H9 (cell line): Measurements from ENCODE around the gene CREB5. TPM values are rescaled to one million over a fixed set of nuclear protein-coding genes. Genes with fewer than 3 reads are reported as not detected.

ENCODE experiments used
- DNase-seq: peaks from one replicate; pipeline ENCODE4 v3.0.0-alpha.2; 2017
- H2AFZ ChIP-seq: one replicate; pipeline ENCODE4 v1.6.1; 2013; ENCODE audit warnings: mild to moderate bottlenecking, low read length, control low read depth, moderate library complexity
- H2AK5ac ChIP-seq: 2 replicates; pipeline ENCODE4 v1.6.1; 2013; ENCODE audit warnings: low read length, control low read depth, mixed read lengths; ENCODE audit not compliant: insufficient read length
- H2BK120ac ChIP-seq: one replicate; pipeline ENCODE4 v1.6.1; 2013; ENCODE audit warnings: low read depth, mild to moderate bottlenecking, low read length, control low read depth, inconsistent platforms; ENCODE audit not compliant: poor library complexity, severe bottlenecking
- H2BK12ac ChIP-seq: 2 replicates; pipeline ENCODE4 v1.6.1; 2013; ENCODE audit warnings: low read length, control low read depth, mixed read lengths, low read depth; ENCODE audit not compliant: insufficient read length
- H2BK15ac ChIP-seq: 2 replicates; pipeline ENCODE4 v1.6.1; 2013; ENCODE audit warnings: low read depth, low read length, control low read depth
- H2BK20ac ChIP-seq: one replicate; pipeline ENCODE4 v1.6.1; 2013; ENCODE audit warnings: low read depth, mild to moderate bottlenecking, low read length, control low read depth, inconsistent platforms; ENCODE audit not compliant: poor library complexity, severe bottlenecking
- H2BK5ac ChIP-seq: 2 replicates; pipeline ENCODE4 v1.6.1; 2013; ENCODE audit warnings: low read length, control low read depth, mixed read lengths; ENCODE audit not compliant: insufficient read length
- H3K14ac ChIP-seq: 2 replicates; pipeline ENCODE4 v1.6.1; 2013; ENCODE audit warnings: low read length, control low read depth; ENCODE audit not compliant: insufficient read depth
- H3K18ac ChIP-seq: 2 replicates; pipeline ENCODE4 v1.6.1; 2013; ENCODE audit warnings: low read depth, mild to moderate bottlenecking, mixed read lengths, low read length, control low read depth; ENCODE audit not compliant: insufficient read length
- H3K23ac ChIP-seq: 2 replicates; pipeline ENCODE4 v1.6.1; 2013; ENCODE audit warnings: low read length, control low read depth, mixed read lengths, low read depth; ENCODE audit not compliant: insufficient read length
- H3K23me2 ChIP-seq: 2 replicates; pipeline ENCODE4 v1.6.1; 2013; ENCODE audit warnings: low read depth, mild to moderate bottlenecking, mixed read lengths, low read length, control low read depth; ENCODE audit not compliant: insufficient read length, poor library complexity, severe bottlenecking
- H3K27ac ChIP-seq: 2 replicates; pipeline ENCODE4 v1.5.1; 2013; ENCODE audit warnings: low read length, control low read depth, mixed read lengths, low read depth; ENCODE audit not compliant: insufficient read length
- H3K27me3 ChIP-seq: 2 replicates; pipeline ENCODE4 v1.6.1; 2013; ENCODE audit warnings: low read length, control low read depth, inconsistent platforms; ENCODE audit not compliant: insufficient read depth
- H3K4ac ChIP-seq: 2 replicates; pipeline ENCODE4 v1.6.1; 2013; ENCODE audit warnings: low read depth, mild to moderate bottlenecking, control low read depth, inconsistent platforms, low read length, moderate library complexity
- H3K4me1 ChIP-seq: 2 replicates; pipeline ENCODE4 v1.6.1; 2013; ENCODE audit warnings: low read length, control low read depth, inconsistent platforms; ENCODE audit not compliant: insufficient read depth
- H3K4me2 ChIP-seq: 2 replicates; pipeline ENCODE4 v1.6.1; 2013; ENCODE audit warnings: low read length, control low read depth, mixed read lengths; ENCODE audit not compliant: insufficient read length, insufficient read depth
- H3K56ac ChIP-seq: 2 replicates; pipeline ENCODE4 v1.6.1; 2013; ENCODE audit warnings: low read depth, mild to moderate bottlenecking, mixed read lengths, low read length, control low read depth; ENCODE audit not compliant: insufficient read length
- H3K79me1 ChIP-seq: 2 replicates; pipeline ENCODE4 v1.6.1; 2013; ENCODE audit warnings: low read depth, mild to moderate bottlenecking, moderate library complexity, low read length, control low read depth, inconsistent platforms; ENCODE audit not compliant: insufficient read depth, poor library complexity, severe bottlenecking
- H3K79me2 ChIP-seq: 2 replicates; pipeline ENCODE4 v1.6.1; 2013; ENCODE audit warnings: low read length, control low read depth, inconsistent platforms; ENCODE audit not compliant: insufficient read depth
- H3K9ac ChIP-seq: 2 replicates; pipeline ENCODE4 v1.6.1; 2013; ENCODE audit warnings: low read length, control low read depth, mixed read lengths; ENCODE audit not compliant: insufficient read length; ENCODE audit errors: extremely low read depth
- H3K9me3 ChIP-seq: one replicate; pipeline ENCODE4 v1.6.1; 2013; ENCODE audit warnings: low read depth, low read length, inconsistent platforms; ENCODE audit not compliant: control insufficient read depth
- H3T11ph ChIP-seq: one replicate; pipeline ENCODE4 v1.6.1; 2013; ENCODE audit warnings: mild to moderate bottlenecking, low read length, control low read depth, inconsistent platforms
- H4K20me1 ChIP-seq: one replicate; pipeline ENCODE4 v1.6.1; 2013; ENCODE audit not compliant: control insufficient read depth, insufficient read length, insufficient read depth
- H4K5ac ChIP-seq: 2 replicates; pipeline ENCODE4 v1.6.1; 2013; ENCODE audit warnings: low read depth, mild to moderate bottlenecking, mixed read lengths, low read length, control low read depth; ENCODE audit not compliant: insufficient read length
- H4K8ac ChIP-seq: replicated peaks from 2 replicates; pipeline ENCODE4 v1.6.1; 2013; ENCODE audit warnings: low read length, control low read depth, mixed read lengths, low read depth; ENCODE audit not compliant: insufficient read length
- H4K91ac ChIP-seq: 2 replicates; pipeline ENCODE4 v1.6.1; 2013; ENCODE audit warnings: low read depth, mild to moderate bottlenecking, moderate library complexity, mixed read lengths, low read length, control low read depth; ENCODE audit not compliant: insufficient read length
- H3K27ac Mint-ChIP-seq, 3 experiments: 2 replicates in 2 of 3; 3 replicates in 1 of 3; pipeline ENCODE4 v1.8.0; 2020 to 2021; ENCODE audit warnings: mixed read lengths in 3 of 3, mild to moderate bottlenecking in 1 of 3, moderate library complexity in 1 of 3
- H3K27me3 Mint-ChIP-seq: 2 replicates; pipeline ENCODE4 v1.8.0; 2021; ENCODE audit warnings: low read depth, mild to moderate bottlenecking, moderate library complexity, mixed read lengths
- H3K36me3 Mint-ChIP-seq, 3 experiments: 2 replicates in 2 of 3; 3 replicates in 1 of 3; pipeline ENCODE4 v1.8.0; 2020 to 2021; ENCODE audit warnings: low read depth in 3 of 3, mixed read lengths in 3 of 3; ENCODE audit not compliant: insufficient read depth in 1 of 3
- H3K4me1 Mint-ChIP-seq, 2 experiments: 2 replicates each; pipeline ENCODE4 v1.8.0; 2020; ENCODE audit warnings: mixed read lengths in 2 of 2
- H3K4me3 Mint-ChIP-seq, 2 experiments: 2 replicates in 1 of 2; 3 replicates in 1 of 2; pipeline ENCODE4 v1.8.0; 2020 to 2021; ENCODE audit warnings: mild to moderate bottlenecking in 2 of 2, mixed read lengths in 2 of 2, moderate library complexity in 1 of 2
- H3K9me3 Mint-ChIP-seq, 2 experiments: 2 replicates in 1 of 2; 3 replicates in 1 of 2; pipeline ENCODE4 v1.8.0; 2020; ENCODE audit warnings: mild to moderate bottlenecking in 2 of 2, mixed read lengths in 2 of 2, moderate library complexity in 1 of 2
- WGBS: extraction: QIAGEN DNeasy Blood & Tissue Kit; methylation state at CpG from one replicate; pipeline ENCODE4 v1.1.7; 2013; ENCODE audit warnings: missing lambda C conversion rate, low lambda C conversion rate, mixed read lengths; ENCODE audit not compliant: insufficient read length; ENCODE audit errors: extremely low coverage; 5-methylcytosine and 5-hydroxymethylcytosine counted together
- total RNA-seq: library from RNA; stranded (reverse); gene quantifications from 2 replicates; pipeline ENCODE4 v1.2.1, GENCODE V29; 2021
- TF ChIP-seq, protein P1 (sequence below): fragments of 200-600 bp; sonication (generic); conservative IDR thresholded peaks from 3 replicates; pipeline ENCODE4 v1.8.0; 2021; ENCODE audit warnings: antibody characterized with exemption, mild to moderate bottlenecking

The CREB5 gene
- total RNA-seq, 1 experiment from 2014 or later, result 4.0 TPM

GRCh38 chr7:28856656-28857055 is 444.3 kb downstream of the CREB5 start:
- no CpG with 5 or more reads among the region's 5 CpGs for WGBS
- no peak overlapping the region for H3T11ph ChIP-seq
- no peak overlapping the region for H3K9ac ChIP-seq
- peaks cover 0 to 2% (median 0%) of the 10 kb centered on the region in 3 experiments; a peak in 1 of 7 replicates for H3K36me3 Mint-ChIP-seq
- no peak overlapping the region for H2BK15ac ChIP-seq
- no peak overlapping the region for H3K4me2 ChIP-seq
- no peak overlapping the region for H4K91ac ChIP-seq
- H4K5ac ChIP-seq, result no peak overlapping the region
- TF ChIP-seq, protein P1, sequence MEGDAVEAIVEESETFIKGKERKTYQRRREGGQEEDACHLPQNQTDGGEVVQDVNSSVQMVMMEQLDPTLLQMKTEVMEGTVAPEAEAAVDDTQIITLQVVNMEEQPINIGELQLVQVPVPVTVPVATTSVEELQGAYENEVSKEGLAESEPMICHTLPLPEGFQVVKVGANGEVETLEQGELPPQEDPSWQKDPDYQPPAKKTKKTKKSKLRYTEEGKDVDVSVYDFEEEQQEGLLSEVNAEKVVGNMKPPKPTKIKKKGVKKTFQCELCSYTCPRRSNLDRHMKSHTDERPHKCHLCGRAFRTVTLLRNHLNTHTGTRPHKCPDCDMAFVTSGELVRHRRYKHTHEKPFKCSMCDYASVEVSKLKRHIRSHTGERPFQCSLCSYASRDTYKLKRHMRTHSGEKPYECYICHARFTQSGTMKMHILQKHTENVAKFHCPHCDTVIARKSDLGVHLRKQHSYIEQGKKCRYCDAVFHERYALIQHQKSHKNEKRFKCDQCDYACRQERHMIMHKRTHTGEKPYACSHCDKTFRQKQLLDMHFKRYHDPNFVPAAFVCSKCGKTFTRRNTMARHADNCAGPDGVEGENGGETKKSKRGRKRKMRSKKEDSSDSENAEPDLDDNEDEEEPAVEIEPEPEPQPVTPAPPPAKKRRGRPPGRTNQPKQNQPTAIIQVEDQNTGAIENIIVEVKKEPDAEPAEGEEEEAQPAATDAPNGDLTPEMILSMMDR, result no peak
- no peak overlapping the region for H2BK12ac ChIP-seq
- H3K23me2 ChIP-seq, result no peaks in the 10 kb centered on the region
- H4K20me1 ChIP-seq, result no peaks in the 10 kb centered on the region
- no peak overlapping the region for H4K8ac ChIP-seq
- no peak overlapping the region for H3K14ac ChIP-seq
- no peak overlapping the region for H3K4me3 Mint-ChIP-seq
- H2AK5ac ChIP-seq, result no peak overlapping the region
- H3K79me1 ChIP-seq, result no peaks in the 10 kb centered on the region
- no peak overlapping the region for H3K4ac ChIP-seq
- H3K27me3 ChIP-seq, result no peaks in the 10 kb centered on the region
- H3K56ac ChIP-seq, result no peak overlapping the region
- no peak overlapping the region for H3K18ac ChIP-seq
- no peak overlapping the region for H2BK120ac ChIP-seq
- H3K9me3 Mint-ChIP-seq, result 0 out of 5 replicates have a peak, but pooled peaks cover 0 to 2% of the 10 kb centered on the region in 2 experiments
- H3K79me2 ChIP-seq, result no peaks in the 10 kb centered on the region
- no peaks in the 10 kb centered on the region for H3K4me1 ChIP-seq
- no peak overlapping the region for H2AFZ ChIP-seq
- H3K27ac Mint-ChIP-seq, result no peak overlapping the region
- no peak overlapping the region for H2BK5ac ChIP-seq
- peaks cover 23% of the 10 kb centered on the region for H3K27me3 Mint-ChIP-seq
- DNase-seq, result no peak
- H3K27ac ChIP-seq, result no peak overlapping the region
- no peak overlapping the region for H2BK20ac ChIP-seq
- H3K4me1 Mint-ChIP-seq, result peaks cover 7 to 10% of the 10 kb centered on the region in 2 experiments
- no peak overlapping the region for H3K23ac ChIP-seq
- no peaks in the 10 kb centered on the region for H3K9me3 ChIP-seq
